Esophagus muscularis mucosa (tissue), 4 donors: ENCODE results near the gene UBTF. TPM values are rescaled to one million over a fixed set of nuclear protein-coding genes. Genes with fewer than 3 reads are reported as not detected.

ENCODE experiments used
- DNase-seq: peaks from one replicate; pipeline ENCODE4 v3.0.0-alpha.2; 2017; ENCODE audit errors: extremely low spot score
- H3K27ac ChIP-seq, 4 donors: fragments of 200-600 bp; sonication (generic); replicated peaks in 1 of 4; 1 replicate in 3 of 4; 2 replicates in 1 of 4; pipeline ENCODE4 v1.5.1; 2016 to 2019; ENCODE audit warnings: mild to moderate bottlenecking in 1 of 4
- H3K27me3 ChIP-seq, 4 donors: fragments of 200-600 bp; sonication (generic); one replicate each; pipeline versions ENCODE4 v1.5.1 to v1.6.0; 2016 to 2019
- H3K36me3 ChIP-seq, 4 donors: fragments of 200-600 bp; sonication (generic); one replicate each; pipeline ENCODE4 v1.5.1; 2016 to 2019
- H3K4me1 ChIP-seq, 4 donors: fragments of 200-600 bp; sonication (generic); one replicate each; pipeline ENCODE4 v1.5.1; 2016 to 2019
- H3K4me3 ChIP-seq, 4 donors: fragments of 200-600 bp; sonication (generic); 1 replicate in 2 of 4; 2 replicates in 2 of 4; pipeline ENCODE4 v1.5.1; 2016 to 2019; ENCODE audit warnings: mild to moderate bottlenecking in 4 of 4, moderate library complexity in 1 of 4
- H3K9me3 ChIP-seq, 4 donors: fragments of 200-600 bp; sonication (generic); 1 replicate in 3 of 4; 2 replicates in 1 of 4; pipeline ENCODE4 v1.5.1; 2016 to 2019
- EP300 ChIP-seq: sonication (generic); formaldehyde crosslinking; IDR thresholded peaks from one replicate; pipeline ENCODE4 v1.6.1; 2017; ENCODE audit warnings: antibody characterized with exemption
- POLR2A ChIP-seq: fragments of 450-650 bp; IDR thresholded peaks from one replicate; pipeline ENCODE4 v1.6.1; 2017; ENCODE audit warnings: antibody characterized with exemption, moderate library complexity, mild to moderate bottlenecking, low read depth
- POLR2AphosphoS5 ChIP-seq, 2 donors: sonication (generic); formaldehyde crosslinking; IDR thresholded peaks; one replicate each; pipeline ENCODE4 v1.6.1; 2017; ENCODE audit warnings: antibody characterized with exemption in 2 of 2
- WGBS: methylation state at CpG from one replicate; pipeline ENCODE4 v1.1.5; 2018; 5-methylcytosine and 5-hydroxymethylcytosine counted together
- intact Hi-C: fragments of 100-400 bp; cut with DNase I; formaldehyde crosslinking; loops from one replicate; pipeline ENCODE4 v1.15.1; 2023
- total RNA-seq, 4 donors: library from RNA; depleted of rRNA; stranded (reverse); fragments of >200 nt; gene quantifications; one replicate each; pipeline versions ENCODE4 v1.1.0 to v1.2.1, GENCODE V29; 2016
- TF ChIP-seq, protein P1 (sequence below), 3 experiments: fragments of 200-600 bp in 2 of 3; fragments of 450-650 bp in 1 of 3; sonication (generic) in 2 of 3; IDR thresholded peaks; one replicate each; pipeline ENCODE4 v1.5.1; 2017 to 2019; ENCODE audit warnings: antibody characterized with exemption in 3 of 3, mild to moderate bottlenecking in 2 of 3, moderate library complexity in 1 of 3

UBTF gene
- total RNA-seq, 4 donors from 2014 or later = 48.7 to 78.8 (median 66.1) TPM

DNA sequence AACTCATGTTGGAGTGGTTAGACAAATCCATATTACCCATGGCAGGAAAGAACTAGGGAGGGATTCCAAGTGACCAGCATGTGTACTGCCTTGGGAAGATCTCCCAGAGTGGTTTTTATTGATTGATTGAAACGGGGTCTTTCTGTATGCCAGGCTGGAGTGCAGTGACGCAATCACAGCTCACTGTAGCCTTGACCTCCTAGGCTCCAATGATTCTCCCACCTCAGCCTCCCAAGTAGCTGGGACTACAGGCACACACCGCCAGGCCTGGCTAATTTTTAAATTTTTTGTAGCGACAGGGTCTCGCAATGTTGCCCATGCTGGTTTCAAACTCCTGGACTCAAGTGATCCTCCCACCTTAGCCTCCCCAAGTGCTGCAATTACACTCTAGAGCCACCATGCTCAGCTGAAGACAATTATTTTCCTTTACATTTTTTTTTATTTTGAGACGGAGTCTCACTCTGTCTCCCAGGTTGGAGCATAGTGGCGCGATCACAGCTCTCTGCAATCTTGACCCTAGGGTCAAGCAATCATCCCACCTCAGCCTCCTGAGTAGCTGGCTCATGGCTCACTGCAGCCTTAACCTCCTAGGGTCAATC, 35.2 kb downstream of the UBTF start:
- intact Hi-C loops = no loop called here
- DNase-seq = no peak
- Histone ChIP-seq H3K27me3 (no peaks in the 10 kb centered on the region), H3K4me3 (no peak overlapping the region), H3K27ac (no peak overlapping the region), H3K9me3 (no peaks in the 10 kb centered on the region), H3K36me3 (peaks cover 10 to 30% (median 24%) of the 10 kb centered on the region in 4 donors), H3K4me1 (peaks cover 29 to 43% (median 36%) of the 10 kb centered on the region in 4 donors)
- TF ChIP-seq POLR2AphosphoS5 (IDR thresholded peaks at IDR 0.05) (no peak), POLR2A (no peak), EP300 (no peak)
- TF ChIP-seq, protein P1, sequence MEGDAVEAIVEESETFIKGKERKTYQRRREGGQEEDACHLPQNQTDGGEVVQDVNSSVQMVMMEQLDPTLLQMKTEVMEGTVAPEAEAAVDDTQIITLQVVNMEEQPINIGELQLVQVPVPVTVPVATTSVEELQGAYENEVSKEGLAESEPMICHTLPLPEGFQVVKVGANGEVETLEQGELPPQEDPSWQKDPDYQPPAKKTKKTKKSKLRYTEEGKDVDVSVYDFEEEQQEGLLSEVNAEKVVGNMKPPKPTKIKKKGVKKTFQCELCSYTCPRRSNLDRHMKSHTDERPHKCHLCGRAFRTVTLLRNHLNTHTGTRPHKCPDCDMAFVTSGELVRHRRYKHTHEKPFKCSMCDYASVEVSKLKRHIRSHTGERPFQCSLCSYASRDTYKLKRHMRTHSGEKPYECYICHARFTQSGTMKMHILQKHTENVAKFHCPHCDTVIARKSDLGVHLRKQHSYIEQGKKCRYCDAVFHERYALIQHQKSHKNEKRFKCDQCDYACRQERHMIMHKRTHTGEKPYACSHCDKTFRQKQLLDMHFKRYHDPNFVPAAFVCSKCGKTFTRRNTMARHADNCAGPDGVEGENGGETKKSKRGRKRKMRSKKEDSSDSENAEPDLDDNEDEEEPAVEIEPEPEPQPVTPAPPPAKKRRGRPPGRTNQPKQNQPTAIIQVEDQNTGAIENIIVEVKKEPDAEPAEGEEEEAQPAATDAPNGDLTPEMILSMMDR (IDR thresholded peaks at IDR 0.05) = no peak
- 83% methylated on average over 8 of the region's 8 CpGs for WGBS

DNA sequence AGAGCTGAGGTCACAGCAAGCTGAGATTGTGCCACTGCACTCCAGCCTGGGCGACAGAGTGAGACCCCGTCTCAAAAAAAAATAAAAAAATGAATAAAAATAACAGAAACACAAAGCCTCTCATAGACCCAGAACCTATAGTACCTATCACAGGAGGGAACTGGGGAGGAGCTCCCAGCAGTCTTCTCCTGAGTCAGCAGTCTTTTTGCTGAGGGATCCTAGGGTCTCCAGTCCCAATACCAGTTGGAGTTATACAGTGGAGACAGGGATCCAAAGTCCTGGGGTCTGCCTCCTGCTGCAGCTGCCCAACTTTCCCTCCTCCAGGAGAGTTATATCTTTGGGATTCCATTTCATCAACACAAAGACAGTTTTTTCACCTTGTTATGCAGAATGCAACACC, 36.5 kb downstream of the UBTF start:
- Histone ChIP-seq H3K27ac (no peak overlapping the region), H3K4me1 (peaks cover 22 to 30% (median 28%) of the 10 kb centered on the region in 4 donors), H3K27me3 (no peaks in the 10 kb centered on the region), H3K4me3 (no peak overlapping the region), H3K36me3 (peaks cover 10 to 35% (median 32%) of the 10 kb centered on the region in 4 donors), H3K9me3 (no peaks in the 10 kb centered on the region)
- WGBS = 79% methylated on average over 2 of the region's 2 CpGs
- DNase-seq = no peak
- TF ChIP-seq EP300 (no peak), POLR2A (no peak), POLR2AphosphoS5 (IDR thresholded peaks at IDR 0.05) (no peak)
- TF ChIP-seq, protein P1 (IDR thresholded peaks at IDR 0.05) = no peak
- intact Hi-C loops = no loop called here

DNA sequence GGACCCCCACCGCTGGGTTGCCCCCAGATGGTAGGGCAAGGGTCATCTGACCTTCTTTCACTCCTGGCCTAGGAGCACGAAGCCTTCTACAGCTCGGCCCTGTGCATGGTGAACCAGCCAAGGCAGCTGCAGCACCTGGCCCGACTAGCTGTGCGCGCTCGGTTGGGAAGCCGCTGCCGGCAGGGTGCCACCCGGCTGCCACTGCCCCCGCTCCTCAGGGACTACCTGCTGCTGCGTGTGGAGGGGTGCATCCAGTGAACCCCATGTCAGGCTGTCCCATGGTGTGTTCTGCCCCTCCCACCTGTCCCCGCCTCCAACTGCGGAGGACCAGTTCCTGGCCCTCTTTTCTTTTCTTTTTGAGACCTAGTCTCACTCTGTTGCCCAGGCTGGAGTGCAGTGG, 41.3 kb downstream of the UBTF start:
- no peak for DNase-seq

DNA sequence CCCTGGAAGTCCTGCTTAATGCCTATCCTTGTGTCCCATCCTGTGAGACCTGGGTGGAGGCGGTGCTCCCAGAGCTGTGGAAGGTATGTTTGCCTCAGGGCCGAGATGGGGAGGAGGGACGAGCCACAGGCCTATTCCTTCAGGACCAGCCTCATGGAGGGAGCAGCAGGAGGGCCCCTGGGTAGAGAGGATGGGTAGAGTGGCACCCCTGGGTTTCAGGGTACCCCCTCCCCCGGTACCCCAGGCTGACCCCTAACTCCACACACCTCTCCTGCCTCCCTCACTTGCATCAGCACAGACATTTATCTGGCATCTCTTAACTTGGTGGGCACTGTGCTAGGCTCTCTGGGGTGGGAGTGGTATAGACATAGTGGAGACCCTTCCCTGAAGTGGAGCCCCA, 41.8 kb downstream of the UBTF start:
- H3K27me3 ChIP-seq = no peaks in the 10 kb centered on the region
- DNase-seq = no peak
- no peaks in the 10 kb centered on the region for H3K4me1 ChIP-seq
- TF ChIP-seq POLR2AphosphoS5 (IDR thresholded peaks at IDR 0.05) (no peak), POLR2A (no peak), EP300 (no peak)
- TF ChIP-seq, protein P1 (IDR thresholded peaks at IDR 0.05) = no peak
- intact Hi-C loops = no loop called here
- H3K4me3 ChIP-seq = no peak overlapping the region
- H3K27ac ChIP-seq = no peak overlapping the region
- no peaks in the 10 kb centered on the region for H3K9me3 ChIP-seq
- WGBS = 82% methylated on average over 3 of the region's 4 CpGs
- H3K36me3 ChIP-seq = peaks cover 13 to 63% (median 50%) of the 10 kb centered on the region in 4 donors

More for the DNA sequence above, 41.3 kb downstream of the UBTF start:
- no peak overlapping the region for H3K27ac ChIP-seq
- TF ChIP-seq, protein P1 (IDR thresholded peaks at IDR 0.05) = no peak
- TF ChIP-seq POLR2AphosphoS5 (IDR thresholded peaks at IDR 0.05) (no peak), EP300 (no peak), POLR2A (no peak)
- H3K4me3 ChIP-seq = no peak overlapping the region
- intact Hi-C loops = no loop called here
- no peaks in the 10 kb centered on the region for H3K9me3 ChIP-seq
- H3K27me3 ChIP-seq = no peaks in the 10 kb centered on the region
- no peaks in the 10 kb centered on the region for H3K4me1 ChIP-seq
- WGBS = 97% methylated on average over 14 of the region's 14 CpGs
- H3K36me3 ChIP-seq = peaks cover 14 to 68% (median 54%) of the 10 kb centered on the region in 4 donors
